D721Med (cell line): ENCODE data around the gene CCDC106.

Experiments used
- DNase-seq: peaks from one replicate; pipeline ENCODE4 v3.0.0; 2011; ENCODE audit warnings: low spot score; ENCODE audit not compliant: insufficient read length
- FAIRE-seq: peaks from 2 replicates; lab custom pipeline; 2011; peaks lifted over from hg19 to GRCh38; lab: Jason Lieb, UNC
- CTCF ChIP-seq: IDR thresholded peaks from 2 replicates; pipeline ENCODE4 v1.5.1; 2012; ENCODE audit warnings: mild to moderate bottlenecking, control low read depth; ENCODE audit not compliant: insufficient read depth; ENCODE audit errors: missing control alignments

The CCDC106 gene

DNA sequence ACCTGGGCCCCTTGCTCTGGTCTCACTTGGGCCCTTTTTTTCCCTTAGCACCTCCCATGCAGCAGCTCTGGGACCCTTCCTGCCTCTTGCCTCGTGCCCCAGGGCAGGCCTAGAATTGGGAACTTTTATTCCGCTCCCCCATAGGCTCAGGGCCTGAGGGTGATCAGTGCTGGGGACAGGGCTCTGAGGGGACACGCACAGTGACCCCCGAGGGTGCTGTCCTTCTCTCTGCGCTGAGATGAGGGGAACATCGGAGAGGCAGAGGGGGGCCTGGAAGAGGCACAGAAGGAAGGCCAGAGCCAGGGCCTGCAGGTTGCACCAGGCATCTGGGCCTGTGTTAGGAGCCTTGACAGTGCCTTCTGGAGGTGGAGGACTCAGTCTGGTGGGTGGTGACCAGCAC is 37.8 kb downstream of the CCDC106 start:
- FAIRE-seq (no peak), DNase-seq (no peak)
- TF ChIP-seq CTCF = no peak

GRCh38 chr19:55686311-55687050 is 38.5 kb downstream of the CCDC106 start:
- DNase-seq (no peak), FAIRE-seq (no peak)
- TF ChIP-seq CTCF = no peak

DNA sequence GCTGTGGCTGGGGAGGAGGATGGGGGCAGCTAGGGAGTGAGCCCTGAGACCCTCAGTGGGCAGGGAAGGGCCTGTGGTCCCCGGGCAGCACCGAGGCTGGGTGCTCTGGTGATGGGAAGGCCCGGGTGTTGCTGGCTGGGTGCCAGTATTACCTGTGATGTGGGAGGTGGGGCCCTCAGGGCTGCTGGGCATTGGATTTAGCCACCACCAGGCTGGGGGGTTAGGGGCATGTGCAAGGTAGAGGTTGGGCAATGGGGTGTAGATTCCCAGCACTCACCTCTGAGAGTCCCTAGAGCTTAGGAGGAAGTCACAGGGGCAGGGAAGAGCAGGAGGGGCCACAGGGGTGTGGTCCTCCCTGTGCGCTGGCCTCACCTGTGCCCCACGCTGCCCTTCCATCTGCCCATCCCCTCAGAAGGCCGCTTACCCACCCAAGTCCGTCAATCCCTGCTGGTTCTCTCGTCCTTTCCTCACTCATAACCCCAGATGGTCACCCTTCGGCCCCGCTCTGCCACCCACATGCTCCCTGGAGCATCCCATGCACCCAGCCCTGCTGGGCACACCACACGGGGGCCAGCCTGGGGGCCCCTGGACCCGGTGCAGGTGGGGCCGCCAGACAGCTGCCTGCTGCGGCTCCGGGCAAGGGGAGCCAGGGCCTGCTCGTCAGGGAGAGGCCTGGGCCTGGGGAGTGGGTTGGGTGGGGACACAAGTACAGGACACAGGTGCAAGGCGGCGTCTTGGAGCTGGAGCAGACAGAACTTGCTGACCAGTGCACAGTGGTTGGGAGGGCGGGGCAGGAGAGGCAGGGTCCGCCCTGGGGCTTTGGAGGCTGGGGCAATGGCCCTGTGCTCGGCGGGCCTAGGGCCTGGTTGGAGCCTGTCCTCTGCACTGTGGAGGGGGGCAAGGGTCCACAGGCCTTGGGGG is 39.5 kb downstream of the CCDC106 start:
- DNase-seq (no peak), FAIRE-seq (no peak)
- TF ChIP-seq CTCF = no peak

GRCh38 chr19:55688422-55689218 is 40.6 kb downstream of the CCDC106 start:
- TF ChIP-seq CTCF = no peak
- FAIRE-seq (no peak), DNase-seq (no peak)

DNA sequence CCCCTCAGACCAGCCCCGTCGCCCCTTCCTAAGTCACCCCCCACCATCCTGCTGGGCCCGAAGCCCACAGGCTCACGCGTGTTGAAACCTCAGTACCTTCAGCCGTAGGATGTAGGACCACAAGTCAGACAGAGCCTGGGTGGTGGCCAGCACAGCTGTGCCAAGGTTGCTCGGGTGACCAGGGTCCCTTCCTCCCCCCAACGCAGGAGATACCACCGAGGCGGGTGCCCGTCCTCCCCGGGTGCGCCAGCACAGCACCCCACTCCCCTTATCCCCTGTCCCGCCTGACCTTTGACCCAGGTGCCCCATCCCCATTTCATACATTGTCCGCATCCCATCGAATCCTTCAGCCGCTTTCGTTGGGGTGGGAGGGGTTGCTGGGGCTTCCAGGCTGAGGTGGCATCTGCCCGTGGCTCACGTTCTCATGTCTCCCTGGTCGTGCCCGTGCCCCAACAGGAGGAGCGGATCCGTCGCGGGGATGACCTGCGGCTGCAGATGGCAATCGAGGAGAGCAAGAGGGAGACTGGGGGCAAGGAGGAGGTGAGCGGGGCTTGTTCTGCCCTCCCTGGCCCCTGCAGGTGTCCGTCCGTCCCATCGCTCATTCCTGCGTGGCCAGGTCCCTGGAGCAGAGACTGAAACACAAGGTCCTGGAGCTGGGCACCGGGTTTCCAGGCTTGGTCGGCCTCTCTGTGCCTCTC is 41.5 kb downstream of the CCDC106 start:
- FAIRE-seq (no peak), DNase-seq (no peak)
- no peak for TF ChIP-seq CTCF

GRCh38 chr19:55690109-55690768 is 42.2 kb downstream of the CCDC106 start:
- no peak for FAIRE-seq
- DNase-seq = no peak
- no peak for TF ChIP-seq CTCF
